Stimulated activated CD8-positive, alpha-beta memory T cell treated with anti-CD3 and anti-CD28 coated beads, Interleukin-4, amount 100 ng/mL, for 1 hour (primary cell): ENCODE results near the gene ARHGEF3.
A peak's percentile ranks its signal among the peaks of the same experiment; 100 is the strongest.
"Not testable (repeated sequence)": the region's sequence is repeated elsewhere in the genome, so short reads cannot be mapped to it uniquely, and the experiment has no call there.

Source experiments
- DNase-seq, 2 donors: peaks; one replicate each; pipeline ENCODE4 v3.0.0-alpha.2; 2020; ENCODE audit warnings: low read depth in 2 of 2, low spot score in 1 of 2

The ARHGEF3 gene

GRCh38 chr3:56747150-56747549 is 54.6 kb downstream of the ARHGEF3 start:
- DNase-seq, result no peak

GRCh38 chr3:56744016-56744415 is 57.7 kb downstream of the ARHGEF3 start:
- no peak for DNase-seq

- no peak for DNase-seq
Measured at GRCh38 chr3:56742887-56743286, 58.9 kb downstream of the ARHGEF3 start.

GRCh38 chr3:56739036-56739435 is 62.7 kb downstream of the ARHGEF3 start:
- DNase-seq, result no peak

- no peak for DNase-seq
Measured at GRCh38 chr3:56737006-56737405, 64.7 kb downstream of the ARHGEF3 start.

- DNase-seq, result no peak
Measured at GRCh38 chr3:56732109-56732508, 69.6 kb downstream of the ARHGEF3 start.

- peak; percentile 10 to 40 for DNase-seq
Measured at GRCh38 chr3:56725175-56725574, 76.6 kb downstream of the ARHGEF3 start.

GRCh38 chr3:56724676-56725075 is 77.1 kb downstream of the ARHGEF3 start:
- no peak for DNase-seq

GRCh38 chr3:56720849-56721248 is 80.9 kb downstream of the ARHGEF3 start:
- DNase-seq, result no peak

- not testable (repeated sequence) for DNase-seq
Measured at GRCh38 chr3:56718809-56719208, 82.9 kb downstream of the ARHGEF3 start.

- no peak for DNase-seq
Measured at GRCh38 chr3:56711344-56711743, 90.4 kb downstream of the ARHGEF3 start.

GRCh38 chr3:56707412-56707811 is 94.3 kb downstream of the ARHGEF3 start:
- not testable (repeated sequence) for DNase-seq

GRCh38 chr3:56706629-56707028 is 95.1 kb downstream of the ARHGEF3 start:
- no peak for DNase-seq

- DNase-seq, result no peak
Measured at GRCh38 chr3:56704706-56705105, 97.0 kb downstream of the ARHGEF3 start.

GRCh38 chr3:56702490-56703315 is 99.0 kb downstream of the ARHGEF3 start:
- DNase-seq, result no peak

GRCh38 chr3:56700151-56700550 is 101.6 kb downstream of the ARHGEF3 start:
- no peak for DNase-seq

GRCh38 chr3:56694867-56695683 is 106.7 kb downstream of the ARHGEF3 start:
- no peak for DNase-seq

GRCh38 chr3:56693750-56694149 is 108.0 kb downstream of the ARHGEF3 start:
- DNase-seq, result no peak

GRCh38 chr3:56692520-56693433 is 109.0 kb downstream of the ARHGEF3 start:
- DNase-seq, result not testable (repeated sequence)

- DNase-seq, result not testable (repeated sequence)
Measured at GRCh38 chr3:56692001-56692365, 109.8 kb downstream of the ARHGEF3 start.
